Activated naive CD8-positive, alpha-beta T cell (primary cell): Measurements from ENCODE around the gene ACAP2.

Source experiments
- H3K27ac Mint-ChIP-seq: one replicate; pipeline ENCODE4 v1.8.0; 2021; ENCODE audit warnings: mixed read lengths
- H3K27me3 Mint-ChIP-seq: one replicate; pipeline ENCODE4 v1.8.0; 2021; ENCODE audit warnings: mixed read lengths
- H3K36me3 Mint-ChIP-seq: one replicate; pipeline ENCODE4 v1.8.0; 2021; ENCODE audit warnings: mixed read lengths
- H3K4me1 Mint-ChIP-seq: one replicate; pipeline ENCODE4 v1.8.0; 2021; ENCODE audit warnings: low read depth, mixed read lengths
- H3K4me3 Mint-ChIP-seq: one replicate; pipeline ENCODE4 v1.8.0; 2021; ENCODE audit warnings: mild to moderate bottlenecking, mixed read lengths
- H3K9me3 Mint-ChIP-seq: one replicate; pipeline ENCODE4 v1.8.0; 2021; ENCODE audit warnings: low read depth, mixed read lengths

The ACAP2 gene

GRCh38 chr3:195257454-195258448 is 185.1 kb downstream of the ACAP2 start:
- Mint-ChIP-seq H3K9me3 (no peaks in the 10 kb centered on the region), H3K27me3 (no peaks in the 10 kb centered on the region), H3K4me3 (peak overlapping the region; percentile 71), H3K27ac (peak overlapping the region; percentile 76), H3K4me1 (peaks cover 17% of the 10 kb centered on the region), H3K36me3 (peaks cover 2% of the 10 kb centered on the region)

GRCh38 chr3:195256639-195257453 is 186.0 kb downstream of the ACAP2 start:
- H3K27me3 Mint-ChIP-seq: no peaks in the 10 kb centered on the region
- H3K9me3 Mint-ChIP-seq: no peaks in the 10 kb centered on the region
- no peak overlapping the region for H3K4me3 Mint-ChIP-seq
- no peaks in the 10 kb centered on the region for H3K36me3 Mint-ChIP-seq
- peaks cover 21% of the 10 kb centered on the region for H3K4me1 Mint-ChIP-seq
- peak overlapping the region; percentile 46 for H3K27ac Mint-ChIP-seq

GRCh38 chr3:195255571-195256501 is 187.0 kb downstream of the ACAP2 start:
- Mint-ChIP-seq H3K27me3 (no peaks in the 10 kb centered on the region), H3K27ac (no peak overlapping the region), H3K9me3 (no peaks in the 10 kb centered on the region), H3K36me3 (no peaks in the 10 kb centered on the region), H3K4me3 (no peak overlapping the region), H3K4me1 (peaks cover 29% of the 10 kb centered on the region)

GRCh38 chr3:195255176-195255500 is 187.7 kb downstream of the ACAP2 start:
- H3K36me3 Mint-ChIP-seq: no peaks in the 10 kb centered on the region
- no peaks in the 10 kb centered on the region for H3K9me3 Mint-ChIP-seq
- no peak overlapping the region for H3K4me3 Mint-ChIP-seq
- H3K27me3 Mint-ChIP-seq: no peaks in the 10 kb centered on the region
- H3K27ac Mint-ChIP-seq: no peak overlapping the region
- H3K4me1 Mint-ChIP-seq: peaks cover 30% of the 10 kb centered on the region

GRCh38 chr3:195254454-195255175 is 188.2 kb downstream of the ACAP2 start:
- H3K27ac Mint-ChIP-seq: no peak overlapping the region
- H3K4me1 Mint-ChIP-seq: peaks cover 31% of the 10 kb centered on the region
- H3K4me3 Mint-ChIP-seq: no peak overlapping the region
- H3K36me3 Mint-ChIP-seq: no peaks in the 10 kb centered on the region
- no peaks in the 10 kb centered on the region for H3K9me3 Mint-ChIP-seq
- H3K27me3 Mint-ChIP-seq: no peaks in the 10 kb centered on the region

GRCh38 chr3:195253923-195254432 is 188.8 kb downstream of the ACAP2 start:
- no peaks in the 10 kb centered on the region for H3K27me3 Mint-ChIP-seq
- H3K4me1 Mint-ChIP-seq: peaks cover 30% of the 10 kb centered on the region
- no peak overlapping the region for H3K27ac Mint-ChIP-seq
- H3K4me3 Mint-ChIP-seq: no peak overlapping the region
- H3K9me3 Mint-ChIP-seq: no peaks in the 10 kb centered on the region
- no peaks in the 10 kb centered on the region for H3K36me3 Mint-ChIP-seq

- H3K9me3 Mint-ChIP-seq: no peaks in the 10 kb centered on the region
- H3K4me1 Mint-ChIP-seq: peaks cover 25% of the 10 kb centered on the region
- no peak overlapping the region for H3K27ac Mint-ChIP-seq
- H3K36me3 Mint-ChIP-seq: peaks cover 4% of the 10 kb centered on the region
- no peak overlapping the region for H3K4me3 Mint-ChIP-seq
- no peaks in the 10 kb centered on the region for H3K27me3 Mint-ChIP-seq
These were observed 191.3 kb downstream of the ACAP2 start for GRCh38 chr3:195251336-195252065.

GRCh38 chr3:195250473-195251251 is 192.2 kb downstream of the ACAP2 start:
- H3K27me3 Mint-ChIP-seq: no peaks in the 10 kb centered on the region
- H3K36me3 Mint-ChIP-seq: peaks cover 10% of the 10 kb centered on the region
- H3K9me3 Mint-ChIP-seq: no peaks in the 10 kb centered on the region
- no peak overlapping the region for H3K27ac Mint-ChIP-seq
- H3K4me3 Mint-ChIP-seq: no peak overlapping the region
- H3K4me1 Mint-ChIP-seq: peaks cover 25% of the 10 kb centered on the region

- no peaks in the 10 kb centered on the region for H3K27me3 Mint-ChIP-seq
- peaks cover 25% of the 10 kb centered on the region for H3K4me1 Mint-ChIP-seq
- no peak overlapping the region for H3K4me3 Mint-ChIP-seq
- no peaks in the 10 kb centered on the region for H3K9me3 Mint-ChIP-seq
- no peak overlapping the region for H3K27ac Mint-ChIP-seq
- peaks cover 10% of the 10 kb centered on the region for H3K36me3 Mint-ChIP-seq
These were observed 192.9 kb downstream of the ACAP2 start for GRCh38 chr3:195249858-195250464.

- peaks cover 10% of the 10 kb centered on the region for H3K36me3 Mint-ChIP-seq
- H3K4me3 Mint-ChIP-seq: no peak overlapping the region
- H3K27ac Mint-ChIP-seq: no peak overlapping the region
- no peaks in the 10 kb centered on the region for H3K27me3 Mint-ChIP-seq
- H3K9me3 Mint-ChIP-seq: no peaks in the 10 kb centered on the region
- peaks cover 24% of the 10 kb centered on the region for H3K4me1 Mint-ChIP-seq
These were observed 193.6 kb downstream of the ACAP2 start for GRCh38 chr3:195249057-195249770.

GRCh38 chr3:195248281-195248680 is 194.5 kb downstream of the ACAP2 start:
- Mint-ChIP-seq H3K27ac (no peak overlapping the region), H3K27me3 (no peaks in the 10 kb centered on the region), H3K4me3 (no peak overlapping the region), H3K9me3 (no peaks in the 10 kb centered on the region), H3K4me1 (peaks cover 24% of the 10 kb centered on the region), H3K36me3 (peaks cover 10% of the 10 kb centered on the region)

GRCh38 chr3:195247863-195248189 is 195.0 kb downstream of the ACAP2 start:
- Mint-ChIP-seq H3K9me3 (no peaks in the 10 kb centered on the region), H3K27ac (no peak overlapping the region), H3K36me3 (peaks cover 12% of the 10 kb centered on the region), H3K27me3 (no peaks in the 10 kb centered on the region), H3K4me1 (peaks cover 24% of the 10 kb centered on the region), H3K4me3 (no peak overlapping the region)
